Stimulated activated effector memory CD8-positive, alpha-beta T cell treated with anti-CD3 and anti-CD28 coated beads, Interleukin-12 subunit alpha, Interleukin-12 subunit beta, amount 100 ng/mL, for 72 hours (primary cell): ENCODE data around the gene CENPV.
"Not testable (repeated sequence)": the region's sequence is repeated elsewhere in the genome, so short reads cannot be mapped to it uniquely, and the experiment has no call there.

ENCODE experiments used
- ATAC-seq: fragments of 150-1000 bp; cut with Tn5 transposase; 2 replicates; pipeline ENCODE4 v1.10.0; 2021
- DNase-seq, 2 donors: peaks; one replicate each; pipeline ENCODE4 v3.0.0; 2021 to 2022; ENCODE audit warnings: low spot score in 2 of 2
- H3K27ac Mint-ChIP-seq: one replicate; pipeline ENCODE4 v1.8.0; 2022; ENCODE audit warnings: mild to moderate bottlenecking, mixed read lengths
- H3K36me3 Mint-ChIP-seq: one replicate; pipeline ENCODE4 v1.8.0; 2022; ENCODE audit warnings: mild to moderate bottlenecking, mixed read lengths
- H3K4me1 Mint-ChIP-seq: one replicate; pipeline ENCODE4 v1.8.0; 2022; ENCODE audit warnings: mixed read lengths
- H3K4me3 Mint-ChIP-seq: one replicate; pipeline ENCODE4 v1.8.0; 2022; ENCODE audit warnings: mild to moderate bottlenecking, mixed read lengths
- H3K9me3 Mint-ChIP-seq: one replicate; pipeline ENCODE4 v1.8.0; 2022; ENCODE audit warnings: mixed read lengths

Gene CENPV

GRCh38 chr17:16343569-16343968, 9.7 kb downstream of the CENPV start:
- no peak for ATAC-seq
- no peaks in the 10 kb centered on the region for H3K9me3 Mint-ChIP-seq
- DNase-seq = no peak
- peaks cover 28% of the 10 kb centered on the region for H3K36me3 Mint-ChIP-seq
- peak overlapping the region; percentile 69 for H3K27ac Mint-ChIP-seq
- H3K4me3 Mint-ChIP-seq = no peak overlapping the region
- no peaks in the 10 kb centered on the region for H3K4me1 Mint-ChIP-seq

- DNase-seq = no peak
- H3K4me1 Mint-ChIP-seq = no peaks in the 10 kb centered on the region
Measured at GRCh38 chr17:16342979-16343378, 10.3 kb downstream of the CENPV start.

GRCh38 chr17:16339959-16340358, 13.3 kb downstream of the CENPV start:
- Mint-ChIP-seq H3K4me1 (no peaks in the 10 kb centered on the region), H3K27ac (no peak overlapping the region), H3K4me3 (no peak overlapping the region), H3K36me3 (peaks cover 17% of the 10 kb centered on the region), H3K9me3 (no peaks in the 10 kb centered on the region)
- DNase-seq (no peak), ATAC-seq (no peak)

More at GRCh38 chr17:16342979-16343378, 10.3 kb downstream of the CENPV start:
- no peaks in the 10 kb centered on the region for H3K9me3 Mint-ChIP-seq
- no peak for ATAC-seq
- peaks cover 24% of the 10 kb centered on the region for H3K36me3 Mint-ChIP-seq
- no peak overlapping the region for H3K4me3 Mint-ChIP-seq
- no peak overlapping the region for H3K27ac Mint-ChIP-seq

GRCh38 chr17:16339402-16339801, 13.9 kb downstream of the CENPV start:
- H3K27ac Mint-ChIP-seq = no peak overlapping the region

GRCh38 chr17:16338391-16338790, 14.9 kb downstream of the CENPV start:
- DNase-seq (no peak), ATAC-seq (no peak)
- Mint-ChIP-seq H3K9me3 (no peaks in the 10 kb centered on the region), H3K4me3 (no peak overlapping the region), H3K27ac (no peak overlapping the region), H3K36me3 (peaks cover 11% of the 10 kb centered on the region), H3K4me1 (no peaks in the 10 kb centered on the region)

More at GRCh38 chr17:16339402-16339801, 13.9 kb downstream of the CENPV start:
- Mint-ChIP-seq H3K4me1 (no peaks in the 10 kb centered on the region), H3K9me3 (no peaks in the 10 kb centered on the region), H3K4me3 (no peak overlapping the region), H3K36me3 (peaks cover 17% of the 10 kb centered on the region)
- ATAC-seq (no peak), DNase-seq (no peak)

DNA sequence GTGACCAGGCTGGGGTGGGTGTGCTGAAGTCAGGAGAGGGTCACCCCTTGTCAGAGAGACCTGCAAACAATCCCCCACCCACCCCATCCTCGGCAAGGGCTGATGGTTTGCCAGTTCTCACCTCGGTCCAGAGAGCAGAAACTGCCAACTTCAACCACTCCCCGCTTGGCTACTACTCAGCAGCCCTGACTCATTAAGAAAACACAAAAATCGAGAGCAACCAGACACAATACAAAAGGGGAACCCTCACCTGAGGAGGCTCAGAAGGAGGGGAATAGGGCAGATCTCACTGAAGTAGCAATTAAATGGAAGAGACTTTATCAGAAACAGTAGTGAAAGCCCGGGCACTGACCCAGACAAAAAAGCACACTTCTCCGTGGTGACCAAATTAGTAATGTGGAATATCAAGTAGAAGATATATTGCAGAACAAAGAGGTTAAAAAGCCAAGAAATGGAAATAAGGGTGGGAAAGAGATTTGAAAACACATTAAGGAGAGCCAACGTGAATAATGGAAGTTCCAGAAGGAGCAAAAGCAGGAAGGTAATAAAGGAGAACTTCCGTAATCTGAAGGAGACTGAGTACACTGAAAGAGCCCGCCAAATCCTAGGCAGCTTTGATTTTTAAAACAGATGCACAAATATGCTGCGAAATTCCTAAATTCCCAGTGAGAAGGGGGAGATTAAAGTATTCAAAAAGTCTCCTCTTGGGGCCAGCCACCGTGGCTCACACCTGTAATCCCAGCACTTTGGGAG, 23.6 kb downstream of the CENPV start:
- peak; percentile 19 for ATAC-seq
- Mint-ChIP-seq H3K4me3 (no peak overlapping the region), H3K9me3 (no peaks in the 10 kb centered on the region), H3K4me1 (no peaks in the 10 kb centered on the region), H3K36me3 (peaks cover 22% of the 10 kb centered on the region), H3K27ac (no peak overlapping the region)
- no peak for DNase-seq

GRCh38 chr17:16328997-16329396, 24.3 kb downstream of the CENPV start:
- no peak for ATAC-seq
- H3K36me3 Mint-ChIP-seq = peaks cover 22% of the 10 kb centered on the region
- no peak overlapping the region for H3K4me3 Mint-ChIP-seq
- DNase-seq = no peak
- no peak overlapping the region for H3K27ac Mint-ChIP-seq
- no peaks in the 10 kb centered on the region for H3K4me1 Mint-ChIP-seq
- H3K9me3 Mint-ChIP-seq = no peaks in the 10 kb centered on the region

- DNase-seq (no peak), ATAC-seq (no peak)
- Mint-ChIP-seq H3K4me1 (no peaks in the 10 kb centered on the region), H3K27ac (no peak overlapping the region), H3K4me3 (no peak overlapping the region), H3K36me3 (peaks cover 22% of the 10 kb centered on the region), H3K9me3 (no peaks in the 10 kb centered on the region)
Measured at GRCh38 chr17:16327018-16327417, 26.3 kb downstream of the CENPV start.

GRCh38 chr17:16325964-16326363, 27.3 kb downstream of the CENPV start:
- Mint-ChIP-seq H3K4me3 (no peak overlapping the region), H3K36me3 (peaks cover 22% of the 10 kb centered on the region), H3K27ac (no peak overlapping the region), H3K9me3 (no peaks in the 10 kb centered on the region), H3K4me1 (no peaks in the 10 kb centered on the region)
- no peak for DNase-seq
- ATAC-seq = no peak

DNA sequence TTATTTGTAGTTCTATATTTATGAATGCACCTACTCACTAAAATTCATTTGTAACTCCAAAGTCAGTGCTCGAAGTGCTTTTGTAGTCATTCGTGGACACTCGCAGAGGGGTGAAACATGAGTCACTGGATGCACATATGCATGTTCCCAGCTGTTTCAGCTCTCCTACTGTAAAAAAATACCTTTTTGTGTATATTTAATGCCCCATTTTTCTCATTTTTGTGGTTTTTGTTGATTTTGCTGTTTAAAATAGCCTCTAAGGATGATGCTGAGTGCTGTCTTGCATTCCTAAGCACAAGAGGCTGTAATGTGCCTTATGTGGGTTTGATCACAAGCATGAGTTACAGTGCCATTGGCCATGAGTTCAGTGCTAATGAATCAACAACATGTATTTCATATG, 30.6 kb downstream of the CENPV start:
- no peak overlapping the region for H3K4me3 Mint-ChIP-seq
- no peaks in the 10 kb centered on the region for H3K9me3 Mint-ChIP-seq
- ATAC-seq (no peak), DNase-seq (no peak)
- H3K36me3 Mint-ChIP-seq = peaks cover 22% of the 10 kb centered on the region
- no peak overlapping the region for H3K27ac Mint-ChIP-seq
- no peaks in the 10 kb centered on the region for H3K4me1 Mint-ChIP-seq

DNA sequence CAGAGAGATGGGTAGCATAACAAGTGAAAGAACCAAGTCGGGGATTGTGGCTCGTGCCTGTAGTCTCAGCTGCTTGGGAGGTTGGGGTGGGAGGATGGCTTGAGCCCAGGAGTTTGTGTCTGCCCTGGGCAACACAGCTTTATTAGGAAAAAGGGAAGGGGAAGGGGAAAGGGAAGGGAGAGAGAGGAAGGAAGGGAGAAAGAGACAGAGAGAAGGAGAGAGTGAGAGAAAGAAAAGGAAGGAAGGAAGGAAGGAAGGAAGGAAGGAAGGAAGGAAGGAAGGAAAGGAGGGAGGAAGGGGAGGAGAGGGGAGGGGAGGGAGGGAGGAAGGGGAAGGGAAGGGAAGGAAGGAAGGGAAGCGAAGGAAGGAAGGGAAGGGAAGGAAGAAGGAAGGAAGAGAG, 33.3 kb downstream of the CENPV start:
- Mint-ChIP-seq H3K4me3 (no peak overlapping the region), H3K4me1 (no peaks in the 10 kb centered on the region), H3K36me3 (peaks cover 8% of the 10 kb centered on the region), H3K9me3 (no peaks in the 10 kb centered on the region), H3K27ac (no peak overlapping the region)
- ATAC-seq = no peak
- DNase-seq = no peak

DNA sequence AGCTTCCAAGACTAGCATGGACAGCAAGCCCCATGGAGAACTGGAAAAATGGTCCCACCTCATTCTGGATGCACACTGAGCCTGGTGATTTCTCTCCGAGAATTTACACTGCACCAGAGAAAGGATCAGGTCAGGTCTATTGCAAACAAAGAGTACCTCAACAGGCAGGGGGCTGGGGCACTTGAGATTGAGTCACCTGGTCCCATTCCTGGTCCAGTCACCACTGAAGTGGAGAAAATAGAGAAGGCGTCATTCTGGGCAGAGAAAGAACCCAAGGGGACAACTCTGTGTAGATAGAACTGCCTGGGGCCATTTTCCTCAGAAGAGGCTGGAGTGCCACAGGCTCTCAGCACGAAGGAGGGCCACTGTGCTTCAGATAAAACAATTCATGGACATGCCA, 38.4 kb downstream of the CENPV start:
- Mint-ChIP-seq H3K4me1 (peaks cover 14% of the 10 kb centered on the region), H3K4me3 (no peak overlapping the region), H3K27ac (no peak overlapping the region), H3K36me3 (peaks cover 6% of the 10 kb centered on the region), H3K9me3 (no peaks in the 10 kb centered on the region)
- ATAC-seq (no peak), DNase-seq (no peak)

- Mint-ChIP-seq H3K9me3 (no peaks in the 10 kb centered on the region), H3K27ac (no peak overlapping the region), H3K4me3 (no peak overlapping the region), H3K4me1 (peaks cover 14% of the 10 kb centered on the region), H3K36me3 (peaks cover 6% of the 10 kb centered on the region)
- no peak for DNase-seq
- ATAC-seq = no peak
Measured at GRCh38 chr17:16314189-16314588, 39.1 kb downstream of the CENPV start.

DNA sequence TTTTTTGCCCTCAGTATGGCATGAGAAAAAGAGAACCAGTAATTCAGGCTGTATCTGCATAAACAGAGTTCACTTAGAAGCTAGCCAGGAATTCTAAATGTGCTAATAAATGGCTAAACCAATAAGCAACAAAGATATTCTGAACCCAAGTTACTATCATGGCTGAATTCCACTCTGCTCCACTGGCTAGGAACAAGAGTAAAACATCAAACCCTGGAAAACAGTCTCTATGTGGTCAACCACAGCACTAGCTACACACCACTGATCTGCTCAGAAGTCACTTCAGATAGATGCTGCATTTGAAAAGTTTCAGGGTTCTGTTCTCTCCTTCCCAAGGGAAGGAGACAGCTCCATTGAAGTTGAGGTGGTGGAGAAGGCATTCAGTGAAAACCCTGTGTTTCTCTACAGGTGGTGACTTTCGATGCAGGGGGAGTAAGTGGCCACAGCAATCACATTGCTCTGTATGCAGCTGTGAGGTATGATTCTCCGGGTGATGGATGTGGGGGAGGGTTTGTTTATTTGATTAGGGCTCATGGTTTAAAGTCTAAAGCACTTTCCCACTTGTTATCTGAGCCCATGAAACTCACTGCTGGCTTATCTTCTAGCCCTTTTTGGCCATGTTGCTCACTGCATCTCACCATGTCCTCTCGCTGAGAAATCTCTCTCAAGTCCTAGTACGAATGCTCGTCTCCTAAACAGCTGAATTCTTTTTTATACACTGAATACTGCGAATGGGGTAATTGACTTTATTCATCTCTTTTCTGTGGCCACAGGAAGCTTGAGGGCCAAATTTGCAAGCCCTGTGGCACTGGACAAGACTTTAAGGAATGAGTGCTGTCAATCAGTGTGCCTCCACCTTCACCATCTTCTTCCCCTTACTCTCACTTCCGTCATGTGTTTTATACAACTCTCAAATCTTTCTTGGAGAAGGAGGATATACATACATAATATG, 39.9 kb downstream of the CENPV start:
- ATAC-seq (no peak), DNase-seq (no peak)
- Mint-ChIP-seq H3K4me3 (no peak overlapping the region), H3K9me3 (no peaks in the 10 kb centered on the region), H3K36me3 (peaks cover 6% of the 10 kb centered on the region), H3K4me1 (peaks cover 14% of the 10 kb centered on the region), H3K27ac (no peak overlapping the region)

GRCh38 chr17:16312061-16312460, 41.2 kb downstream of the CENPV start:
- not testable (repeated sequence) for H3K4me3 Mint-ChIP-seq, H3K27ac Mint-ChIP-seq, H3K9me3 Mint-ChIP-seq, ATAC-seq, H3K36me3 Mint-ChIP-seq, DNase-seq
- H3K4me1 Mint-ChIP-seq = peaks cover 14% of the 10 kb centered on the region

DNA sequence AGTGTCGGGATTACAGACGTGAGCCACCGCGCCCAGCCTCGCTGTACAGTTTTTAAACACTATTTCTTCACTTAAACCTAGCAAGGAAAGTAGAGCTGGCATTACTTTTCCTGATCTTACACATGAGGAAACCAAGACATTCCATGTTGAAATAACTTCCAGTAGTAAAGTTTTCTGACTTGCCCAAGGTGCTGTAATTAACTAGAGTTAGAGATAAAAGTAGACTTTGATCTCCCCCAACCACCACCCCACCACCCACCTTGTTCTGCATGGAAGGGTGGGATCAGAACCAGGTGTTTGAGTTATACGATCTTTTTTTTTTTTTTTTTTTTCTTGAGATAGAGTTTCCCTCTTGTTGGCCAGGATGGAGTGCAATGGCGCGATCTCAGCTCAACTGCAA, 47.1 kb downstream of the CENPV start:
- no peak for DNase-seq
- Mint-ChIP-seq H3K4me3 (no peak overlapping the region), H3K4me1 (peaks cover 16% of the 10 kb centered on the region), H3K27ac (no peak overlapping the region), H3K36me3 (peaks cover 19% of the 10 kb centered on the region), H3K9me3 (no peaks in the 10 kb centered on the region)
- ATAC-seq = no peak
